ENCODE data around the gene NLRP7. TPM values are rescaled to one million over a fixed set of nuclear protein-coding genes. Genes with fewer than 3 reads are reported as not detected.

The NLRP7 gene
- total and polyA plus RNA-seq, 2 of the 4 experiments (the other 2 are of a cell fraction) = not detected

DNA sequence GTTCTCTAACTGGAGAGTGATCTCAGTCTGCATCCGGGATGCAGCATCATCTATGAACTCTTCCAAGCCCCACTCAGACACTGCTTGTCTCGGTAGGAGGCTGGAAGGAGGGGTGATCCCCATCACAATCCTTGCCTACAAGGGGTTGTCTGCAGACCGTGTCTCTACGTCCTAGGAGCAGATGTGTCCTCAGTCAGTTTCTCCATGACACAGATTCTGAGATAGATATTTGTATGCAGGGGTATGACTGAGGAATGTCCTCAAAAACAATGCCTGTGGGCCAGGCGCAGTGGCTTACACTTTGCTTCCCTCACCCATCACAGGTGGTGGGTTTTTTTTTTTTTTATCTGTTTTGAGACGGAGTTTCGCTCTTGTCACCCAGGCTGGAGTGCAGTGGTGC lies 40.5 kb downstream of the NLRP7 start:
- ATAC-seq (ENCODE audit: low read depth) (no peak), DNase-seq (no peak)
- H3K18ac ChIP-seq (ENCODE audit: low read depth, low read length) = no peak overlapping the region
- no peak overlapping the region for H2BK5ac ChIP-seq (ENCODE audit: low read depth, low read length, poor library complexity, severe bottlenecking)
- no peaks in the 10 kb centered on the region for H3K4me1 ChIP-seq (ENCODE audit: control insufficient read depth, insufficient read depth, low read length)
- peaks cover 19% of the 10 kb centered on the region for H3K9me3 ChIP-seq (ENCODE audit: control insufficient read depth, insufficient read depth, low read length)
- dilution Hi-C loops (cut with HindIII; ENCODE audit: low sequenced_read_pairs, unreplicated experiment) (no loop called here), in situ Hi-C loops (cut with MboI; ENCODE audit: low sequenced_read_pairs) (no loop called here), intact Hi-C loops (cut with micrococcal nuclease) (no loop called here)
- WGBS, 2 experiments (ENCODE audit: extremely low coverage in 2 of 2, insufficient read length in 1 of 2) = no CpG with 5 or more reads among the region's 7 CpGs
- no peak overlapping the region for H4K8ac ChIP-seq (ENCODE audit: low read depth in 2 of 2, low read length in 2 of 2)
- H2AK9ac ChIP-seq (replicated peaks; ENCODE audit: low read depth, low read length, poor library complexity) = no peak overlapping the region
- H3K4me2 ChIP-seq (ENCODE audit: low read depth, low read length) = no peak overlapping the region
- no peak overlapping the region for H2BK15ac ChIP-seq (ENCODE audit: low read depth, low read length)
- no peak overlapping the region for H3K14ac ChIP-seq (replicated peaks; ENCODE audit: low read depth, low read length)
- no peak overlapping the region for H2AFZ ChIP-seq (replicated peaks; ENCODE audit: low read length, poor library complexity)
- no peaks in the 10 kb centered on the region for H3K9me1 ChIP-seq (ENCODE audit: insufficient read depth, low read length)
- H4K20me1 ChIP-seq (ENCODE audit: insufficient read depth, low read length) = no peaks in the 10 kb centered on the region
- no peak for TF ChIP-seq BHLHE40 (IDR thresholded peaks at IDR 0.05; ENCODE audit: low read depth, low read length)
- no peak for TF ChIP-seq NFE2L2 (IDR thresholded peaks at IDR 0.05; ENCODE audit: low read depth, low read length)
- TF ChIP-seq, protein P1, sequence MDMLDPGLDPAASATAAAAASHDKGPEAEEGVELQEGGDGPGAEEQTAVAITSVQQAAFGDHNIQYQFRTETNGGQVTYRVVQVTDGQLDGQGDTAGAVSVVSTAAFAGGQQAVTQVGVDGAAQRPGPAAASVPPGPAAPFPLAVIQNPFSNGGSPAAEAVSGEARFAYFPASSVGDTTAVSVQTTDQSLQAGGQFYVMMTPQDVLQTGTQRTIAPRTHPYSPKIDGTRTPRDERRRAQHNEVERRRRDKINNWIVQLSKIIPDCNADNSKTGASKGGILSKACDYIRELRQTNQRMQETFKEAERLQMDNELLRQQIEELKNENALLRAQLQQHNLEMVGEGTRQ (IDR thresholded peaks at IDR 0.05; ENCODE audit: low read depth, low read length) = no peak
- no peak overlapping the region for H2BK120ac ChIP-seq (ENCODE audit: low read depth, low read length)
- H3K4me3 ChIP-seq (ENCODE audit: insufficient read depth, low read depth, low read length) = no peak overlapping the region
- no peak overlapping the region for H3K4ac ChIP-seq (ENCODE audit: low read depth, low read length)
- H3K36me3 ChIP-seq (ENCODE audit: control insufficient read depth, insufficient read depth, low read length) = no peaks in the 10 kb centered on the region
- ChIA-PET CTCF (no interaction called here), POLR2A (ENCODE audit: unreplicated experiment) (no interaction called here)
- no peak overlapping the region for H3K9ac ChIP-seq (ENCODE audit: low read depth, low read length)
- no peak overlapping the region for H4K91ac ChIP-seq (ENCODE audit: insufficient read depth, low read depth, low read length)
- no peak overlapping the region for H2AK5ac ChIP-seq (ENCODE audit: low read depth, low read length)
- H3K56ac ChIP-seq (ENCODE audit: extremely low read depth, insufficient read depth, low read length) = no peak overlapping the region
- H3K27me3 ChIP-seq (ENCODE audit: control insufficient read depth, insufficient read depth, low read length) = no peaks in the 10 kb centered on the region
- BruUV-seq (replicated peaks) = no TSS peak
- H3K27ac ChIP-seq (ENCODE audit: insufficient read depth, low read length) = no peak overlapping the region
- no peak overlapping the region for H3K23ac ChIP-seq (ENCODE audit: low read depth, low read length)
- H2BK20ac ChIP-seq (ENCODE audit: low read depth, low read length) = no peak overlapping the region
- no peaks in the 10 kb centered on the region for H3K79me1 ChIP-seq (ENCODE audit: low read depth in 1 of 2, low read length in 2 of 2)
- no peak overlapping the region for H4K5ac ChIP-seq (ENCODE audit: low read depth, low read length)

Measured in IMR-90 (cell line).